ES-I3 (cell line): ENCODE data around the gene ARHGEF6.

Experiments
- H3K36me3 ChIP-seq: 2 replicates; pipeline ENCODE4 v1.6.1; 2013; ENCODE audit warnings: mild to moderate bottlenecking, low read length, control low read depth, moderate library complexity; ENCODE audit not compliant: insufficient read depth
- H3K4me1 ChIP-seq: 2 replicates; pipeline ENCODE4 v1.6.1; 2013; ENCODE audit warnings: mild to moderate bottlenecking, control low read depth, low read length; ENCODE audit not compliant: insufficient read depth
- H3K9ac ChIP-seq: 2 replicates; pipeline ENCODE4 v1.6.1; 2013; ENCODE audit warnings: low read depth, mild to moderate bottlenecking, low read length, moderate library complexity
- H3K9me3 ChIP-seq: 2 replicates; pipeline ENCODE4 v1.6.1; 2013; ENCODE audit warnings: mild to moderate bottlenecking, low read length, moderate library complexity; ENCODE audit not compliant: control insufficient read depth, insufficient read depth

Gene ARHGEF6

GRCh38 chrX:136647677-136648360 is 132.9 kb downstream of the ARHGEF6 start, which contains the start of gene CD40LG:
Gene CD40LG (plus strand): TSS chrX:136648158. CDS start chrX:136648249, 91 bp downstream.
- Histone ChIP-seq H3K4me1 (peaks cover 6% of the 10 kb centered on the region; the same call in 1 of the 2 replicates), H3K9me3 (no peaks in the 10 kb centered on the region), H3K9ac (no peak within 1 kb of the TSS), H3K36me3 (no peaks in the 10 kb centered on the region)

- H3K4me1 ChIP-seq: peaks cover 6% of the 10 kb centered on the region; the same call in 1 of the 2 replicates
- H3K9ac ChIP-seq: no peak overlapping the region
- H3K36me3 ChIP-seq: no peaks in the 10 kb centered on the region
- H3K9me3 ChIP-seq: no peaks in the 10 kb centered on the region
Measured at GRCh38 chrX:136646602-136647239, 134.0 kb downstream of the ARHGEF6 start.

- no peaks in the 10 kb centered on the region for H3K9me3 ChIP-seq
- H3K4me1 ChIP-seq: no peaks in the 10 kb centered on the region
- no peak overlapping the region for H3K9ac ChIP-seq
- H3K36me3 ChIP-seq: no peaks in the 10 kb centered on the region
Measured at GRCh38 chrX:136643243-136643642, 137.5 kb downstream of the ARHGEF6 start.

GRCh38 chrX:136639506-136640176 is 141.1 kb downstream of the ARHGEF6 start:
- H3K4me1 ChIP-seq: peaks cover 13% of the 10 kb centered on the region
- H3K9ac ChIP-seq: no peak overlapping the region
- H3K9me3 ChIP-seq: no peaks in the 10 kb centered on the region
- H3K36me3 ChIP-seq: no peaks in the 10 kb centered on the region

GRCh38 chrX:136636121-136636520 is 144.6 kb downstream of the ARHGEF6 start:
- no peak overlapping the region for H3K9ac ChIP-seq
- H3K4me1 ChIP-seq: peaks cover 13% of the 10 kb centered on the region
- no peaks in the 10 kb centered on the region for H3K36me3 ChIP-seq
- no peaks in the 10 kb centered on the region for H3K9me3 ChIP-seq

- H3K9me3 ChIP-seq: no peaks in the 10 kb centered on the region
- no peaks in the 10 kb centered on the region for H3K36me3 ChIP-seq
- H3K9ac ChIP-seq: no peak overlapping the region
- peaks cover 13% of the 10 kb centered on the region for H3K4me1 ChIP-seq
Measured at GRCh38 chrX:136635235-136635634, 145.5 kb downstream of the ARHGEF6 start.

GRCh38 chrX:136630881-136631280 is 149.9 kb downstream of the ARHGEF6 start:
- Histone ChIP-seq H3K36me3 (no peaks in the 10 kb centered on the region), H3K4me1 (peaks cover 8% of the 10 kb centered on the region; the same call in 1 of the 2 replicates), H3K9ac (no peak overlapping the region), H3K9me3 (no peaks in the 10 kb centered on the region)

GRCh38 chrX:136629084-136629750 is 151.5 kb downstream of the ARHGEF6 start:
- Histone ChIP-seq H3K4me1 (no peaks in the 10 kb centered on the region), H3K36me3 (no peaks in the 10 kb centered on the region), H3K9me3 (no peaks in the 10 kb centered on the region), H3K9ac (no peak overlapping the region)

- Histone ChIP-seq H3K9me3 (no peaks in the 10 kb centered on the region), H3K9ac (no peak overlapping the region), H3K4me1 (no peaks in the 10 kb centered on the region), H3K36me3 (no peaks in the 10 kb centered on the region)
Measured at GRCh38 chrX:136627409-136627808, 153.3 kb downstream of the ARHGEF6 start.

GRCh38 chrX:136626891-136627290 is 153.8 kb downstream of the ARHGEF6 start:
- H3K36me3 ChIP-seq: no peaks in the 10 kb centered on the region
- no peak overlapping the region for H3K9ac ChIP-seq
- H3K9me3 ChIP-seq: no peaks in the 10 kb centered on the region
- no peaks in the 10 kb centered on the region for H3K4me1 ChIP-seq

- Histone ChIP-seq H3K9me3 (no peaks in the 10 kb centered on the region), H3K36me3 (no peaks in the 10 kb centered on the region), H3K4me1 (no peaks in the 10 kb centered on the region), H3K9ac (no peak overlapping the region)
Measured at GRCh38 chrX:136626237-136626636, 154.5 kb downstream of the ARHGEF6 start.

- Histone ChIP-seq H3K4me1 (no peaks in the 10 kb centered on the region), H3K9ac (no peak overlapping the region), H3K9me3 (no peaks in the 10 kb centered on the region), H3K36me3 (no peaks in the 10 kb centered on the region)
Measured at GRCh38 chrX:136625246-136625645, 155.5 kb downstream of the ARHGEF6 start.

GRCh38 chrX:136623396-136623795 is 157.3 kb downstream of the ARHGEF6 start:
- Histone ChIP-seq H3K36me3 (no peaks in the 10 kb centered on the region), H3K9me3 (no peaks in the 10 kb centered on the region)

GRCh38 chrX:136622568-136622967 is 158.2 kb downstream of the ARHGEF6 start:
- H3K4me1 ChIP-seq: no peaks in the 10 kb centered on the region
- no peaks in the 10 kb centered on the region for H3K36me3 ChIP-seq
- no peak overlapping the region for H3K9ac ChIP-seq
- H3K9me3 ChIP-seq: no peaks in the 10 kb centered on the region

More at GRCh38 chrX:136623396-136623795, 157.3 kb downstream of the ARHGEF6 start:
- H3K4me1 ChIP-seq: no peaks in the 10 kb centered on the region
- H3K9ac ChIP-seq: no peak overlapping the region
